ENCODE results near the gene HSP90AA1.

- TF ChIP-seq CTCF (IDR thresholded peaks at IDR 0.05) (no peak), POLR2AphosphoS5 (IDR thresholded peaks at IDR 0.05) (no peak), POLR2A (IDR thresholded peaks at IDR 0.05) (no peak)
Measured at GRCh38 chr14:102117852-102118251, 31.0 kb upstream of the HSP90AA1 start.
